Fibroblast of lung (primary cell): Measurements from ENCODE around the gene ATP13A5.

Experiments
- CTCF ChIP-seq, 2 donors: IDR thresholded peaks in 1 of 2; conservative IDR thresholded peaks in 1 of 2; 1 replicate in 1 of 2; 2 replicates in 1 of 2; pipeline ENCODE4 v1.5.1; 2011 to 2012; ENCODE audit warnings: low read length in 2 of 2, control low read depth in 1 of 2, inconsistent platforms in 1 of 2, low read depth in 1 of 2, mild to moderate bottlenecking in 1 of 2
- EZH2 ChIP-seq: IDR thresholded peaks from 2 replicates; pipeline ENCODE4 v1.5.1; 2012; ENCODE audit warnings: low read length, control low read depth, mild to moderate bottlenecking; ENCODE audit errors: missing control alignments

GRCh38 chr3:193344486-193344885 lies 34.1 kb downstream of the ATP13A5 start:
- TF ChIP-seq CTCF (conservative IDR thresholded peaks at IDR 0.05 in 1 of 2, IDR thresholded peaks at IDR 0.05 in 1 of 2; ENCODE audit: low read depth in 1 of 2, low read length in 2 of 2) (no peak), EZH2 (no peak)
